ENCODE measurements around the gene CTDNEP1.

DNA sequence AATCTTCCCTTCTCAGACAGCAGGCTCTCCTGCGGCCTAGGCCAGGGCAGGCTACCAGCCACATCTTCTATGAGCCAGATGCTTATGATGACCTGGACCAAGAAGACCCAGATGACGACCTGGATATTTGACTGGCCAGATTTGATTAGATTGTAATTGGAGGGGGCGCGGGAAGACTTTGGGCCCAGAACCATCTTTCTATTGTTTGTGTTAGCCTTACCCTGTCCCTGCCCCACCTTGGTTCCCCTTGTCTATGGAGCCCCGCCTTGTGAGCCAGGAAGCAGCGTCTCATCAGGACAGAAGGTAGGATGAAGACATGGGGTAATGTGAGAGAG is 8.0 kb upstream of the CTDNEP1 start:
- TF ChIP-seq CTCF (IDR thresholded peaks at IDR 0.05), result no peak
- no peak for TF ChIP-seq POLR2A (IDR thresholded peaks at IDR 0.05)
